Lower lobe of right lung (tissue), 2 donors: ENCODE results near the gene KIF6. TPM values are rescaled to one million over a fixed set of nuclear protein-coding genes. Genes with fewer than 3 reads are reported as not detected.

Experiments used
- ATAC-seq, 2 donors: fragments of 200-7000 bp; cut with Tn5 transposase; one replicate each; pipeline ENCODE4 v1.9.1; 2020 to 2022; ENCODE audit warnings: mild to moderate bottlenecking in 2 of 2, moderate library complexity in 2 of 2
- DNase-seq: peaks from one replicate; pipeline ENCODE4 v3.0.0-alpha.2; 2020
- H3K27ac ChIP-seq: fragments of 200-600 bp; one replicate; pipeline ENCODE4 v1.8.0; 2022
- H3K27me3 ChIP-seq: fragments of 200-600 bp; one replicate; pipeline ENCODE4 v1.8.0; 2022; ENCODE audit warnings: low read depth
- H3K36me3 ChIP-seq: fragments of 200-600 bp; one replicate; pipeline ENCODE4 v1.8.0; 2022; ENCODE audit warnings: mild to moderate bottlenecking
- H3K4me1 ChIP-seq: fragments of 200-600 bp; one replicate; pipeline ENCODE4 v1.8.0; 2022
- H3K4me3 ChIP-seq: fragments of 200-600 bp; one replicate; pipeline ENCODE4 v1.8.0; 2022; ENCODE audit warnings: mild to moderate bottlenecking
- H3K9me3 ChIP-seq: fragments of 200-600 bp; one replicate; pipeline ENCODE4 v1.8.0; 2022
- CTCF ChIP-seq: fragments of 200-600 bp; IDR thresholded peaks from one replicate; pipeline ENCODE4 v1.8.0; 2022; ENCODE audit warnings: antibody characterized with exemption, mild to moderate bottlenecking
- intact Hi-C: fragments of 100-400 bp; cut with DNase I; formaldehyde crosslinking; loops from one replicate; pipeline ENCODE4 v1.11.0; 2022
- total RNA-seq: library from RNA; stranded (reverse); fragmentation: NEBNext Ultra II Directional; extraction: Animal tissue kit (Norgen Biotek cat#: 25700); gene quantifications from one replicate; pipeline ENCODE4 v1.2.1, GENCODE V29; 2021
- donor health status: DM: no; HTN: yes; CAD: no; lungs with severe emphysema.

KIF6 gene
- total RNA-seq, 1 donor from 2014 or later = 2.5 TPM

- H3K4me1 ChIP-seq = no peaks in the 10 kb centered on the region
- ATAC-seq = peak; percentile 27 to 40
- DNase-seq = no peak
- intact Hi-C loops = no loop called here
- no peaks in the 10 kb centered on the region for H3K27me3 ChIP-seq
- no peaks in the 10 kb centered on the region for H3K9me3 ChIP-seq
- TF ChIP-seq CTCF = no peak
- H3K4me3 ChIP-seq = no peak overlapping the region
- H3K36me3 ChIP-seq = no peaks in the 10 kb centered on the region
- H3K27ac ChIP-seq = peak overlapping the region; percentile 49
Observed at GRCh38 chr6:39422238-39422637, 303.0 kb downstream of the KIF6 start.

- Histone ChIP-seq H3K9me3 (no peaks in the 10 kb centered on the region), H3K4me3 (no peak overlapping the region), H3K36me3 (no peaks in the 10 kb centered on the region), H3K27ac (peak overlapping the region; percentile 49), H3K27me3 (no peaks in the 10 kb centered on the region), H3K4me1 (no peaks in the 10 kb centered on the region)
- ATAC-seq (no peak), DNase-seq (no peak)
- no peak for TF ChIP-seq CTCF
- intact Hi-C loops = no loop called here
Observed at GRCh38 chr6:39421383-39422225, 303.6 kb downstream of the KIF6 start.

- Histone ChIP-seq H3K4me3 (no peak overlapping the region), H3K4me1 (no peaks in the 10 kb centered on the region), H3K36me3 (no peaks in the 10 kb centered on the region), H3K27ac (no peak overlapping the region), H3K27me3 (no peaks in the 10 kb centered on the region), H3K9me3 (no peaks in the 10 kb centered on the region)
- no peak for ATAC-seq
- intact Hi-C loops = no loop called here
- TF ChIP-seq CTCF = no peak
- no peak for DNase-seq
Observed at GRCh38 chr6:39420300-39421265, 304.6 kb downstream of the KIF6 start.

- intact Hi-C loops = no loop called here
- Histone ChIP-seq H3K4me3 (no peak overlapping the region), H3K27me3 (no peaks in the 10 kb centered on the region), H3K4me1 (no peaks in the 10 kb centered on the region), H3K27ac (no peak overlapping the region), H3K9me3 (no peaks in the 10 kb centered on the region), H3K36me3 (no peaks in the 10 kb centered on the region)
- ATAC-seq (no peak), DNase-seq (no peak)
- no peak for TF ChIP-seq CTCF
Observed at GRCh38 chr6:39419607-39420006, 305.6 kb downstream of the KIF6 start.

GRCh38 chr6:39417440-39417839, 307.8 kb downstream of the KIF6 start:
- no peak for TF ChIP-seq CTCF
- ATAC-seq (no peak), DNase-seq (no peak)
- no peak overlapping the region for H3K27ac ChIP-seq
- intact Hi-C loops = no loop called here
- H3K9me3 ChIP-seq = no peaks in the 10 kb centered on the region
- H3K27me3 ChIP-seq = no peaks in the 10 kb centered on the region
- no peaks in the 10 kb centered on the region for H3K4me1 ChIP-seq
- no peak overlapping the region for H3K4me3 ChIP-seq
- no peaks in the 10 kb centered on the region for H3K36me3 ChIP-seq
